Erythroblast (primary cell): Measurements from ENCODE around the gene ZNF335.

Experiments used
- GATA1 ChIP-seq: IDR thresholded peaks from 2 replicates; pipeline ENCODE4 v1.6.1; 2011; ENCODE audit warnings: low read depth, mild to moderate bottlenecking, control low read depth, low read length, moderate library complexity
- POLR2A ChIP-seq: IDR thresholded peaks from 2 replicates; pipeline ENCODE4 v1.6.1; 2011; ENCODE audit warnings: mild to moderate bottlenecking, low read length

DNA sequence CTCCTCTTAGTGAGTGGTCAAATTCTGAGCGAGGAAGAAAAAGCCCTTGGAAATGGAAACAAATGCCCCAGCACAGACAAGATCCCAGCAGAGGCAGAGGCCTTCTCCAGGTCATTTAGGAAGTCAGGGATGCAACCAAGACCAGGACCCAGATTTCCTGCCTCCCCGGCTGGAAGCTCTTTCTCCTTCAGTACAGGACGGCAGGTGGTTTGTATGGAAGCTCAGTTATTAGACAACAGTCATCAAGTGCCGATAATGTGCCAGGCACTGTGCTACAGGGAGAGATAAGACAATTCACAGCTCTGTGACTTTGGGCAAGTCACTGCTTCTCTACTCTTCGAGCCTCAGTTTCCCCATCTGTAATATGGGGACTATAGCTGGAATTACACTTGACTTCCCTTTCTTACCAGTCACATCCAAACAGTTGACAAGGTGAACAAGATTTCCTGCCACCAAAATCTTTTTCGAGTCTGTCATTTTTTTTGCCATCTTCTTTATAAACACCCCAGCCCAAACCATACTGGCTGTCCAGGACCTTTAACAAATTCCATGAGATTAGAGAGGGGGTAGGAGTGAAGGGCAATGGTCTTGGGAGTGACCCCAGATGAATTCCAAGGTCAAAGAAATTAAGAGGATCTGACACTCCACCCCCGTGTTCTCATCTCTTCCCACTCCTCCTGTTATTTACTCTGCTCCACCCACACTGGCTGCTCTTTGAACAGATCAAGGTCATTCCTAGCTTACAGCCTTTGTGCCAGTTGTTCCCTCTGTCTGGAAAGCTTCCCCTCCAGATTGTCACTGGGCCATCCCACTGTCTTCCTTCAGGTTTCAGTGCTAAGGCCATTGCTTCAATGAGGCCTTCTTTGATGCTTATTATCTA lies 42.8 kb upstream of the ZNF335 start:
- TF ChIP-seq GATA1: no peak
- TF ChIP-seq POLR2A: no peak
